Effector CD8-positive, alpha-beta T cell (primary cell): ENCODE results near the gene TMEM92.
"Not testable (repeated sequence)": the region's sequence is repeated elsewhere in the genome, so short reads cannot be mapped to it uniquely, and the experiment has no call there.

Source experiments
- DNase-seq: peaks from one replicate; lab custom pipeline; 2025; lab: John Stamatoyannopoulos, UW

TMEM92 gene

GRCh38 chr17:50262001-50262794 is 12.1 kb upstream of the TMEM92 start:
- no peak for DNase-seq

GRCh38 chr17:50263331-50264262 is 10.7 kb upstream of the TMEM92 start:
- DNase-seq = no peak

- DNase-seq = no peak
These were observed 9.8 kb upstream of the TMEM92 start for GRCh38 chr17:50264263-50265113.

GRCh38 chr17:50265212-50265611 is 9.1 kb upstream of the TMEM92 start:
- no peak for DNase-seq

- no peak for DNase-seq
These were observed 8.5 kb upstream of the TMEM92 start for GRCh38 chr17:50265690-50266315.

- no peak for DNase-seq
These were observed 7.7 kb upstream of the TMEM92 start for GRCh38 chr17:50266384-50267073.

GRCh38 chr17:50267074-50267841 is 7.0 kb upstream of the TMEM92 start:
- DNase-seq = no peak

- no peak for DNase-seq
These were observed 6.2 kb upstream of the TMEM92 start for GRCh38 chr17:50268026-50268425.

- DNase-seq = no peak
These were observed 5.5 kb upstream of the TMEM92 start for GRCh38 chr17:50268743-50269275.

GRCh38 chr17:50269477-50270434 is 4.5 kb upstream of the TMEM92 start:
- peak; percentile 16 for DNase-seq

- no peak for DNase-seq
These were observed 3.6 kb upstream of the TMEM92 start for GRCh38 chr17:50270435-50271362.

- not testable (repeated sequence) for DNase-seq
These were observed 2.9 kb upstream of the TMEM92 start for GRCh38 chr17:50271363-50271750.

GRCh38 chr17:50272246-50272645 is 2.0 kb upstream of the TMEM92 start:
- no peak for DNase-seq

GRCh38 chr17:50272711-50273653 is 1.3 kb upstream of the TMEM92 start:
- peak; percentile 38 for DNase-seq

GRCh38 chr17:50273654-50274040 is 619 bp upstream of the TMEM92 start:
- DNase-seq = no peak

GRCh38 chr17:50274897-50275221 is 593 bp downstream of the TMEM92 start:
- no peak for DNase-seq

GRCh38 chr17:50275279-50275678 is 1.0 kb downstream of the TMEM92 start:
- DNase-seq = no peak
